Vagina (tissue), 2 donors: ENCODE results near the gene IDS.

Experiments used
- POLR2A ChIP-seq, 2 donors: fragments of 450-650 bp; IDR thresholded peaks; one replicate each; pipeline ENCODE4 v1.6.1; 2017; ENCODE audit warnings: antibody characterized with exemption in 2 of 2, mild to moderate bottlenecking in 2 of 2, moderate library complexity in 2 of 2
- POLR2AphosphoS5 ChIP-seq, 2 donors: sonication (generic); formaldehyde crosslinking; IDR thresholded peaks; one replicate each; pipeline ENCODE4 v1.9.0; 2017; ENCODE audit warnings: antibody characterized with exemption in 2 of 2, mild to moderate bottlenecking in 2 of 2, low read depth in 1 of 2; ENCODE audit not compliant: insufficient read depth in 1 of 2
- TF ChIP-seq, protein P1 (sequence below), 3 experiments: fragments of 450-650 bp in 2 of 3; fragments of 200-600 bp in 1 of 3; sonication (generic) in 1 of 3; IDR thresholded peaks; one replicate each; pipeline ENCODE4 v1.5.1; 2017 to 2019; ENCODE audit warnings: antibody characterized with exemption in 3 of 3, mild to moderate bottlenecking in 2 of 3, moderate library complexity in 2 of 3

DNA sequence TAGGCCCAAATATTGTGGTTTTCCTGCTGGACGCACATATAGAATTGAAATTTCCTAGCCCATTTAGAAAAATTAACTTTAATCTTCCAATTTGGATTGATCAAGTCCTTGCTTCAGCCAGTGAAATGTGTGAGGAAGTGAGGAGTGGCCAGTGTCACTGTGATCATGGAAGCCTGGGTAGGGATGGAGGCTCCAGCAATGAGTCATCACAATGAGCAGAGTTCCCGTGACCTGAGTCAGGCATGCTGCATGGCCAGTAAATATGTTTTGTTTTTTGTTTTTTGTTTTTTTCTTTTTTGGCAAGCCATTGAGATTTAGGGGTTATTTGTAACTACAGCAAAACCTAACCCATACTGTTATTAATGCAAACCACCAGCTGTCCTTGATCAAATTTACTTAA, 52.1 kb downstream of the IDS start:
- TF ChIP-seq, protein P1, sequence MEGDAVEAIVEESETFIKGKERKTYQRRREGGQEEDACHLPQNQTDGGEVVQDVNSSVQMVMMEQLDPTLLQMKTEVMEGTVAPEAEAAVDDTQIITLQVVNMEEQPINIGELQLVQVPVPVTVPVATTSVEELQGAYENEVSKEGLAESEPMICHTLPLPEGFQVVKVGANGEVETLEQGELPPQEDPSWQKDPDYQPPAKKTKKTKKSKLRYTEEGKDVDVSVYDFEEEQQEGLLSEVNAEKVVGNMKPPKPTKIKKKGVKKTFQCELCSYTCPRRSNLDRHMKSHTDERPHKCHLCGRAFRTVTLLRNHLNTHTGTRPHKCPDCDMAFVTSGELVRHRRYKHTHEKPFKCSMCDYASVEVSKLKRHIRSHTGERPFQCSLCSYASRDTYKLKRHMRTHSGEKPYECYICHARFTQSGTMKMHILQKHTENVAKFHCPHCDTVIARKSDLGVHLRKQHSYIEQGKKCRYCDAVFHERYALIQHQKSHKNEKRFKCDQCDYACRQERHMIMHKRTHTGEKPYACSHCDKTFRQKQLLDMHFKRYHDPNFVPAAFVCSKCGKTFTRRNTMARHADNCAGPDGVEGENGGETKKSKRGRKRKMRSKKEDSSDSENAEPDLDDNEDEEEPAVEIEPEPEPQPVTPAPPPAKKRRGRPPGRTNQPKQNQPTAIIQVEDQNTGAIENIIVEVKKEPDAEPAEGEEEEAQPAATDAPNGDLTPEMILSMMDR (IDR thresholded peaks at IDR 0.05): no peak
- no peak for TF ChIP-seq POLR2AphosphoS5 (IDR thresholded peaks at IDR 0.05; ENCODE audit: insufficient read depth in 1 of 2, low read depth in 1 of 2)
- TF ChIP-seq POLR2A (IDR thresholded peaks at IDR 0.05): no peak
